Epithelial cell of esophagus (primary cell): ENCODE measurements around the gene MAST2.
"Not testable (repeated sequence)": the region's sequence is repeated elsewhere in the genome, so short reads cannot be mapped to it uniquely, and the experiment has no call there.

ENCODE experiments used
- DNase-seq: peaks from one replicate; pipeline ENCODE4 v3.0.0; 2010; ENCODE audit warnings: low read depth
- H3K4me3 ChIP-seq: 2 replicates; pipeline ENCODE4 v1.5.1; 2011; ENCODE audit warnings: mild to moderate bottlenecking, low read length, control low read depth
- TF ChIP-seq, protein P1 (sequence below): IDR thresholded peaks from 2 replicates; pipeline ENCODE4 v1.5.1; 2011; ENCODE audit warnings: low read depth, mild to moderate bottlenecking, low read length, control low read depth, inconsistent platforms; ENCODE audit not compliant: insufficient read depth; ENCODE audit errors: missing control alignments

The MAST2 gene

DNA sequence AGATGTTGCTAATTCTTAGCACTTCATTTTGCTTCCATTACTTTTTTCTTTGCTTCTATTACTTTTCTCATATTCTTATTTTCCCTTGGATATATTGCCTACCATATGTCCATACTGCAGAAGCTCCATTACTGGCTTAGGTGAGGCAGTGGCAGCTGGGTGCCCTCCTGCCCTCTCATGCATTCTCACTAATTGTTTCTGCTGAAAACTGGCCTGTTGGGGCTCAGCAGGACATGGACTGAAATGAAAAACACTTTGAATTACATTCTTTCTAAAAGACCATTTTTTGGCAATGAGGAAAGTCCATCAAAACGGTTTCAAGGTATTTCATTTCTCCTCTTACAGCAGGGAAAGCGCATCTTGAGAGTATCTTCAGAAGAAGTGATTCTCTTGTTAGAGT lies 122.9 kb downstream of the MAST2 start:
- no peak overlapping the region for H3K4me3 ChIP-seq
- TF ChIP-seq, protein P1, sequence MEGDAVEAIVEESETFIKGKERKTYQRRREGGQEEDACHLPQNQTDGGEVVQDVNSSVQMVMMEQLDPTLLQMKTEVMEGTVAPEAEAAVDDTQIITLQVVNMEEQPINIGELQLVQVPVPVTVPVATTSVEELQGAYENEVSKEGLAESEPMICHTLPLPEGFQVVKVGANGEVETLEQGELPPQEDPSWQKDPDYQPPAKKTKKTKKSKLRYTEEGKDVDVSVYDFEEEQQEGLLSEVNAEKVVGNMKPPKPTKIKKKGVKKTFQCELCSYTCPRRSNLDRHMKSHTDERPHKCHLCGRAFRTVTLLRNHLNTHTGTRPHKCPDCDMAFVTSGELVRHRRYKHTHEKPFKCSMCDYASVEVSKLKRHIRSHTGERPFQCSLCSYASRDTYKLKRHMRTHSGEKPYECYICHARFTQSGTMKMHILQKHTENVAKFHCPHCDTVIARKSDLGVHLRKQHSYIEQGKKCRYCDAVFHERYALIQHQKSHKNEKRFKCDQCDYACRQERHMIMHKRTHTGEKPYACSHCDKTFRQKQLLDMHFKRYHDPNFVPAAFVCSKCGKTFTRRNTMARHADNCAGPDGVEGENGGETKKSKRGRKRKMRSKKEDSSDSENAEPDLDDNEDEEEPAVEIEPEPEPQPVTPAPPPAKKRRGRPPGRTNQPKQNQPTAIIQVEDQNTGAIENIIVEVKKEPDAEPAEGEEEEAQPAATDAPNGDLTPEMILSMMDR = no peak
- DNase-seq = no peak

- DNase-seq, H3K4me3 ChIP-seq: not testable (repeated sequence)
Observed at GRCh38 chr1:45927231-45927915, 124.0 kb downstream of the MAST2 start.

DNA sequence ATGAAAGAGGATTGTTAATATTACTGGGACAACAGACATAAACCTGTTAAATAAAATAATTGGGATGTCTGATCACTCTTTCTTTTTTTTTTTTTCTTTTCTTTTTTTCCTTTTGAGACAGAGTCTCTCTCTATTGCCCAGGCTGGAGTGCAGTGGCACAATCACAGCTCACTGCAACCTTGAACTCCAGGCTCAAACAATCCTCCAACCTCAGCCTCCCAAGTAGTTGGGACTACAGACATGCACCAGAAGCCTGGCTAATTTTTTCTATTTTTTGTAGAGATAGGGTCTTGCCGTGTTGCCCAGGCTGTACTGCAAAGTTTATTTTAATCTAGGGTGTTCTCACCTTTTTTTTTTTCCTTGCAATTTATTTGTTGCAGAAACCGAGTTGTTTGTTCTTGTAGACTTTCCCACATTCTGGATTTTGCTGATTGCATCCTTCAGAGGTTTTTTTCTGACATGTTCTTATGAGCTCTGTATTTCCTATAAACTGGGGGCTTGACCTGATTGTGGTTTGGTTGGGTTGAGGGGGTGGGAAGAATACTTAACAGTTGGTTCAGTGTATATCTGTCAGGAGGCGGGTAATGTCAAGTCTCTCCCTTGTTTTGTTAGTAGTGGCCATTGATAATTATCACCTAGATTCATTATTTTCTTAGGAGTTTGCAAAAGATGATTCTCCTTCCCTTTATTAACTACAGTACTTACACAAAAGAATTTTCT lies 125.2 kb downstream of the MAST2 start:
- TF ChIP-seq, protein P1 = no peak
- no peak for DNase-seq
- no peak overlapping the region for H3K4me3 ChIP-seq

DNA sequence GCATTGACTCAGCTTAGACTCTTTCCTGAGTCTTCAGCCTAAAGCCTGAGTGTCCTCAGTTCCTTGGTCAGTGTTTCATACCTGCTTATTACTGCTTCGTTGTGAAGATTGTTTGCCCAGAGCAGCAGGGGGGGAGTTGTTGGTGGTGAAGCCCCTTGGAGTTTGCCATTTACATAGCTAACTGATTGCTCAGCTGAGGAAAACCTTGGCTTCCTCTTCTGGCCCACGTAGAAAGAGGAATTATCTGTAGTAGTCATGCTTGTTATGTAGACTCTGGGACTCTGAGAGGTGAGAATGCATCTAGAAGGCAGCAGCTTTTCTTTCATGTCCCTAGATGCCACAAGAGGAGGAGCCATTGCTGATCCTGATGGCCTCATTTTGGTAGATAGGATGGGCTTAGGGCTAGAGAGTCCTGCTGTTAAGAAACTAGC lies 125.9 kb downstream of the MAST2 start:
- DNase-seq = peak; percentile 7
- TF ChIP-seq, protein P1 = no peak
- no peak overlapping the region for H3K4me3 ChIP-seq

- TF ChIP-seq, protein P1 = no peak
- no peak for DNase-seq
- no peak overlapping the region for H3K4me3 ChIP-seq
Observed at GRCh38 chr1:45930258-45931150, 127.1 kb downstream of the MAST2 start.

DNA sequence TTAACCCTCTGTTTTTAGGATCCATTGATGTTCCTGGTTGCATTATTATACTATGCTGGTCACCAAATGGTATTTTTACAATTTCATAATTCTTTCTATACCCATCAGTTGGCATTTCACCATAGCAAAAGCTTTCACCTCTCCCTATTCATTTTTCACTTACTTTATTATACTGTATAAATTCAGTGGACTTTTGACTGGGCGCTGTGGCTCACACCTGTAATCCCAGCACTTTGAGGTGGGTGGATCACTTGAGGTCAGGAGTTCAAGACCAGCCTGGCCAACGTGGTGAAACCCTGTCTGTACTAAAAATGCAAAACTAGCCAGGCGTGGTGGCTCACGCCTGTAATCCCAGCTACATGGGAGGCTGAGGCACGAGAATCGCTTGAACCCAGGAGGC lies 128.8 kb downstream of the MAST2 start:
- not testable (repeated sequence) for DNase-seq, H3K4me3 ChIP-seq

- H3K4me3 ChIP-seq = no peak overlapping the region
- no peak for DNase-seq
- TF ChIP-seq, protein P1 = no peak
Observed at GRCh38 chr1:45934947-45935346, 131.5 kb downstream of the MAST2 start.

DNA sequence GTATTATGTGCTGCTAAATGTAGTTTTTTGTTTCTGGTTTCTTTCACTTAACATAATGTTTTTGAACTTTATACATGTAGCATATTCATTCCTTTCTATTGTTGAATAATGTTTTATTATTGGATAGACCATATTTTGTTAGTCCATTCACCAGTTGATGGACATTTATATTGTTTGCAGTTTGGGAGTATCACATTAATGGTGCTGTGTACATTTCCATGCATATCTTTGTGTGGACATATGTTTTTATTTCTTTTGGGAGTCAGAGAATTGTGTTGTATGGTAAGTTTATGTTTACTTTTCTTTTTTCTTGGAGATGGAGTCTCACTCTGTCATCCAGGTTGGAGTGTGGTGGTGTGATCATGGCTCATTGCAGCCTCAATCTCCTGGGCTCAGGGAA lies 134.6 kb downstream of the MAST2 start:
- TF ChIP-seq, protein P1 = no peak
- H3K4me3 ChIP-seq = no peak overlapping the region
- DNase-seq = no peak
